Retinal pigment epithelial cell (primary cell): Measurements from ENCODE around the gene PIP5K1B.

ENCODE experiments used
- DNase-seq: peaks from one replicate; pipeline ENCODE4 v3.0.0-alpha.2; 2010; ENCODE audit warnings: low read depth
- H3K4me3 ChIP-seq: 2 replicates; pipeline ENCODE4 v1.5.1; 2011; ENCODE audit warnings: mild to moderate bottlenecking, low read length, control low read depth, moderate library complexity
- CTCF ChIP-seq: conservative IDR thresholded peaks from 2 replicates; pipeline ENCODE4 v1.5.1; 2011; ENCODE audit warnings: low read depth, low read length, control low read depth, inconsistent platforms

The PIP5K1B gene

DNA sequence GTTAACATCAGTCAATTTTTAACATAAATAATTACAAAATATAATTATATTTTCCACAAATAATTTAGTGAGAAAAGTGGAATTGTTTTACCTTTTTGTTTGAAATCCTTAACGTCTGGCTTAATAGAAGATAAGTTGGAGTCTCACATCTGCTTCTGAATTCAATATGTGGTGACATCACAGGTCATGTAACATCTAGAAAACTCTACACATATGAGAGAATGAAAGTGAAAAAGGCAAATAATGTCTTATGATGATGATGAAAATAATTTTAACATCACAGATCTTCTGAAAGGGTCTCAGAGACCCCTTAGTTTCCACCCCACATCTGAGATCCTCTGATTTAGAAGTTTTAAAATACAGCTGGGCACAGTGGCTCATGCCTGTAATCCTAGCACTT, 227.4 kb downstream of the PIP5K1B start:
- no peak overlapping the region for H3K4me3 ChIP-seq
- TF ChIP-seq CTCF, result no peak
- DNase-seq, result no peak

DNA sequence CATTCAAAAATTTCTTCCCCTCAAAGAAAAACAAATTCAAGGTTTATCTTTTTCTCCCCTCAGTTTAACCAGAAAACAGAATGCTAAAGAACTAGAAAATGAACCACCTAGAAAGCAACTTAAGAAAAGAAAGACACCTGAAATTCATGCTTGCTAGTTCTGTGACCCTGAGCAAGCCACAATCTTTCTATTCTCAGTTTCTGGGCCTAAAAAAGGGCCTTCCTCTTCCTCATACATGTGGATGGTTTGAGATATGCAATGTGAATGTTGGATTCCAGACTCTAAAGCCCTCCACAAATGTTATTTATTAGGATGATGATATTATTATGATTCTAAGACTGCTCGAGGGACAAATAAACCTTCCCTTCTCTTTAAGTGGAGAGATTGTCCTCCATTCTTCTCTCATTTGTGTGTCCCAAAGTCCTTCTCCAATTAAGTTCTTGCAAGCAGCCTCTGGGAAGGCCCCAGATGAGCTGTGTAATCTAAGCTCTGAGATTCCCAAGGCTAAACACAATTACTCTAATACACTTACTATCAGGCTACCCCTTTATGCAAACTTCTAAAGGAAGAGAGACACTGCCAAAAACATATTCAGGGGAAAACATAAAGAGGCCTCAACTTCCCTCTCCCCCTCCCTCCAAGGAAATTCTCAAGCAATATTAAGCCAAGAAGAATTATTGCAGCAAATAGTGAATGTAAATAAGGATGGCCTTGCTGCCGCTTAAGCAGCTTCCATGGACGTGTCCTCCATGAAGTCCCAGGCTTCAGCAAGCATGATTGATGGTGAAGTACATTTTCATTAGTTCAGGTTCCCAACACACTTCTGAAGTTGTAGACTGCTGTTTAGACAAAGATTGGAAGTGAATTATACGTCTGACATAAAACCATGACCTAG, 228.6 kb downstream of the PIP5K1B start:
- no peak for TF ChIP-seq CTCF
- H3K4me3 ChIP-seq, result no peak overlapping the region
- DNase-seq, result no peak

DNA sequence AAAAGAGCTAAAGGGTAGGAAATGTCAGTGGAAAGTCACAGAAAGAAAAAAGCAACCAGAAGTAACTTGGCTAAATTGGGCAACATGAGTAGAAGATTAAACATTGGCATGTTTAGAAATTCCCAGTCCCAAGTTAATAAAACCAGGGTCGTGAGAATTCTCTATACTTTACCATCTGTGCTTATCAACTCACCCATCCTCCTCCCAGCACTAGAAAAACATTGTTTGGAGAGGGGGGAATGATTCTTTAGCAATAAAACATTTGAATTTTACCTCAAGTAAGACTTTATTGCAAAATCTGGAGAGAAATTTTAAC, 229.2 kb downstream of the PIP5K1B start:
- H3K4me3 ChIP-seq, result no peak overlapping the region
- TF ChIP-seq CTCF, result no peak
- DNase-seq, result no peak

GRCh38 chr9:68940573-68940972, 235.5 kb downstream of the PIP5K1B start:
- TF ChIP-seq CTCF, result no peak
- H3K4me3 ChIP-seq, result no peak overlapping the region
- no peak for DNase-seq

DNA sequence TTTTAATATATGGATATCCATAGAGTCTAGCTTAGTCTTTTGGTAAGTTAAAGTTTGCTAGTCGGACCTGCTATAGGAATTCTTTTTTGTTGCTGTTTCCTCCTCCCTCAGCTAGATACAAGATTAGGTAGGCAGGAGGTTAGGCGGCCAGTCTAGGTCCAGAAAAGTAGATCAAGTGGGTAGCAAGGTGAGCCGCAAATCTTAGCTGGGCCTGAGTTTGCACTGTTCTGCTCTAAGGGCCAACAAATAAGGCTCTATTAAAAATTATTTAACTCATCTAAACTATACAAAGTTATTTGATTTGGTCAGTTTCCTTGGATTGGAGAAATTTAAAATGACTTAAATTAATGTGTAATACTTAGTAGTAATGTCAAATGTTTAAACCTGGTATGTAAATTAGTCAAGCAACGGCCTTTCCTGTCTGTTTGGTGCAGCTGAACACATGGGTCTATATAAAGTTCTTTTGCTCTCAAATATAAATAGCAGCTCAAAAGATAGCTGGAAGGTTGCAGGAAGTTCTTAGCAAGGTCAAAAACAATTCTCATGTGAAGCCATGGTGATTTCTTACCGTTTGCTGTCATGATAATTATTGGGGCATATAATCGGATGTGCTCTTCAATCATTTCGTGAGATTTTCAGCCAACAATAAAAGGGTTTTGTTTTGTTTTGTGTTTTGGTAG, 236.9 kb downstream of the PIP5K1B start:
- TF ChIP-seq CTCF, result no peak
- no peak for DNase-seq
- H3K4me3 ChIP-seq, result no peak overlapping the region

DNA sequence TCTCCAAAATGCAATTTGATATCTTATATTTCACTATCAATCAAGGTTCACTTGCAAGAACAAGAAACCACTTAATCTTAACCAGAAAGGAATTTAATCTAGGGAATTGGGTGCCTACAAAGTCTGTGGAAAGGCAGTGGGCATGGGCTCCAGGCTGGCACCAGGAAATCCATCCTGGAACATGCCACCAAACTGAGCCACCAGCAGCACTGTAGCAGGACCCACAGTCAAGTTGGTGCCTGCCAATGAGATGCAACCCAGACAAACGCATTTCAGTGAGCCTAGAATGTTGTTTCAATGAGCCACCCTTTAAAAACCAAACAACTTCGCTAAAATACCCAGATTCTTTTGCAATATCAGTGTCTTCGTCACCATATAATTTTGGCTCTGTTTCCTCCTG, 237.8 kb downstream of the PIP5K1B start:
- TF ChIP-seq CTCF, result no peak
- H3K4me3 ChIP-seq, result no peak overlapping the region
- no peak for DNase-seq

DNA sequence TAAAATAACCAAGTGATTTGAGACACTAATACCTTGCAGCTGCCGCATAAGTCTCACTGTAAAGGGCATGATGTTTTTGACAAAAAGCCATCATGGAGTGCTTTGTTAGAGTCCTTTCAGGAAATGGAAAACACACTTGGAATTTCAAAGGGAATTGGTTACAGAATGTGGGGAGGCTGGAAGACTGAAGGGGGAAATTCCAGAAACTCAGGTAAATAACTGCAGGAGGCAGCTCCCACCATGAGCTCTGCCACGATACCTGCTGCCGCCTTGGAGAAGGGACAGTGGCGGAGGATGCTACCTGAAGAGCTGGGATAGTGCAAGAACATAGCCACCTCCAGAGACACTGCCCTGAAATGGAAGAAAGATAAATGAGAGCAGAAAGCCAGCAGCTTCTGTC, 242.0 kb downstream of the PIP5K1B start:
- no peak for DNase-seq
- TF ChIP-seq CTCF, result no peak
- H3K4me3 ChIP-seq, result no peak overlapping the region
